HG02885 (cell line): ENCODE measurements around the gene DNAI2.
"Not testable (repeated sequence)": the region's sequence is repeated elsewhere in the genome, so short reads cannot be mapped to it uniquely, and the experiment has no call there.

Experiments
- ATAC-seq: cut with Tn5 transposase; IDR thresholded peaks from one replicate; pipeline ENCODE4 v1.9.1; 2021; ENCODE audit warnings: mild to moderate bottlenecking; ENCODE audit not compliant: unreplicated experiment, poor library complexity

Gene DNAI2

GRCh38 chr17:74244548-74244947, 29.5 kb upstream of the DNAI2 start:
- ATAC-seq, result no peak

GRCh38 chr17:74245145-74245831, 28.7 kb upstream of the DNAI2 start:
- ATAC-seq, result no peak

- no peak for ATAC-seq
Measured at GRCh38 chr17:74245871-74246270, 28.2 kb upstream of the DNAI2 start.

GRCh38 chr17:74249590-74250270, 24.3 kb upstream of the DNAI2 start:
- no peak for ATAC-seq

- no peak for ATAC-seq
Measured at GRCh38 chr17:74250324-74250995, 23.6 kb upstream of the DNAI2 start.

- ATAC-seq, result no peak
Measured at GRCh38 chr17:74251051-74251450, 23.0 kb upstream of the DNAI2 start.

GRCh38 chr17:74251569-74251968, 22.5 kb upstream of the DNAI2 start:
- ATAC-seq, result no peak

GRCh38 chr17:74252211-74252610, 21.8 kb upstream of the DNAI2 start:
- no peak for ATAC-seq

- no peak for ATAC-seq
Measured at GRCh38 chr17:74253036-74253435, 21.0 kb upstream of the DNAI2 start.

GRCh38 chr17:74257311-74257710, 16.7 kb upstream of the DNAI2 start:
- ATAC-seq, result no peak

GRCh38 chr17:74259667-74260524, 14.1 kb upstream of the DNAI2 start:
- no peak for ATAC-seq

GRCh38 chr17:74260525-74260850, 13.5 kb upstream of the DNAI2 start:
- ATAC-seq, result no peak

- ATAC-seq, result no peak
Measured at GRCh38 chr17:74262601-74263000, 11.4 kb upstream of the DNAI2 start.

- ATAC-seq, result not testable (repeated sequence)
Measured at GRCh38 chr17:74267054-74267453, 7.0 kb upstream of the DNAI2 start.

- no peak for ATAC-seq
Measured at GRCh38 chr17:74267579-74267978, 6.5 kb upstream of the DNAI2 start.

GRCh38 chr17:74267987-74268499, 6.0 kb upstream of the DNAI2 start:
- no peak for ATAC-seq

GRCh38 chr17:74268558-74268957, 5.5 kb upstream of the DNAI2 start:
- ATAC-seq, result no peak

- ATAC-seq, result no peak
Measured at GRCh38 chr17:74270333-74270732, 3.7 kb upstream of the DNAI2 start.

GRCh38 chr17:74271281-74271680, 2.8 kb upstream of the DNAI2 start:
- no peak for ATAC-seq

GRCh38 chr17:74271901-74272561, 2.0 kb upstream of the DNAI2 start:
- no peak for ATAC-seq
